GM10266 (cell line): ENCODE results near the gene BLOC1S6.

Experiments used
- DNase-seq: peaks from one replicate; pipeline ENCODE4 v3.0.0; 2012; ENCODE audit errors: extremely low spot score
- CTCF ChIP-seq: IDR thresholded peaks from 2 replicates; pipeline ENCODE4 v1.5.1; 2012; ENCODE audit warnings: mild to moderate bottlenecking, low read depth; ENCODE audit not compliant: control insufficient read depth, insufficient read depth; ENCODE audit errors: missing control alignments

Gene BLOC1S6

GRCh38 chr15:45587863-45588170 lies 638 bp downstream of the BLOC1S6 start:
- no peak for TF ChIP-seq CTCF
- DNase-seq: no peak

GRCh38 chr15:45588219-45588875 lies 1.2 kb downstream of the BLOC1S6 start:
- TF ChIP-seq CTCF: no peak
- no peak for DNase-seq

GRCh38 chr15:45589256-45589655 lies 2.1 kb downstream of the BLOC1S6 start:
- no peak for DNase-seq
- no peak for TF ChIP-seq CTCF

GRCh38 chr15:45594319-45594718 lies 7.1 kb downstream of the BLOC1S6 start:
- DNase-seq: no peak
- TF ChIP-seq CTCF: no peak

GRCh38 chr15:45594835-45595530 lies 7.8 kb downstream of the BLOC1S6 start:
- TF ChIP-seq CTCF: no peak
- DNase-seq: no peak

- DNase-seq: no peak
- TF ChIP-seq CTCF: no peak
Measured at GRCh38 chr15:45603881-45604280, 16.7 kb downstream of the BLOC1S6 start.

- no peak for TF ChIP-seq CTCF
- no peak for DNase-seq
Measured at GRCh38 chr15:45604326-45604725, 17.1 kb downstream of the BLOC1S6 start.
